Inflammatory macrophage treated with lipopolysaccharide for 4 hours (primary cell): ENCODE results near the gene EDEM3.
"Not testable (repeated sequence)": the region's sequence is repeated elsewhere in the genome, so short reads cannot be mapped to it uniquely, and the experiment has no call there.

Experiments
- DNase-seq: peaks from one replicate; pipeline ENCODE4 v3.0.0-alpha.2; 2020

Gene EDEM3

DNA sequence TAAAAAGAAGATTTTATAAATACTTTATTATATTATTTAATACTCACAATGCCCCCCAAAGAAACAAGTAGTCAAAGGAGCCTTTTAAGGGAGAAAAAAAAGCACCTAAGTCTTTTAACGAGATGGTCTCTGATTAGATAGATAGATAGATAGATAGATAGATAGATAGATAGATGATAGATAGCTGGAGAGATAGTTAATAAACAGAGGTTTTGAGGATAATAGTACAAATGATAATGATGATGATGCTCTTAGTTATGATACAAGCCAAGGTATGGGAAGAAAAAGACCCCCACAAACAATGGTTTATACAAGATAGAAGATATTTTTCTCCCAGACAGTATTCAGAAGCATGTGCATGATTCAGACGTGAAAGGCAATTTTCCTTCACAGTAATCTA, 14.6 kb upstream of the EDEM3 start:
- no peak for DNase-seq

DNA sequence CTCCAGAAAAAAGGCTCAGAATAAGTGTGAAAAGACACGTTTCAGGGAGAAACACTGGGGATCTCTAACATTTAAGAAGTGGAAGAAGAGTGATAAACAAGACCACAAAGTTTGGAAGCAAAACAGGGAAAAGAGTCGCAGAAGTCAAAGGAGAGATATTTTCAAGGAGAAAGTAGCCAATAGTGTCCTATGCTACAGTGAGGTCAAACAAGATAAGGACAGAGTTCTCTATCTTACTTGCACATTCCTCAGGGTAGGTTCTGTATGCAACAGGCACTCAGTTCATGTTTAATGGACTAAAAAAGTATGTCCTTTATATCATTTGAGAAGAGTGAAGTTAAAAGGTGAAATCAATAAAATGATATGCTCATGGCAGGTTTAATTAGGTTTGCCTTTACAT, 13.8 kb upstream of the EDEM3 start:
- DNase-seq: no peak

DNA sequence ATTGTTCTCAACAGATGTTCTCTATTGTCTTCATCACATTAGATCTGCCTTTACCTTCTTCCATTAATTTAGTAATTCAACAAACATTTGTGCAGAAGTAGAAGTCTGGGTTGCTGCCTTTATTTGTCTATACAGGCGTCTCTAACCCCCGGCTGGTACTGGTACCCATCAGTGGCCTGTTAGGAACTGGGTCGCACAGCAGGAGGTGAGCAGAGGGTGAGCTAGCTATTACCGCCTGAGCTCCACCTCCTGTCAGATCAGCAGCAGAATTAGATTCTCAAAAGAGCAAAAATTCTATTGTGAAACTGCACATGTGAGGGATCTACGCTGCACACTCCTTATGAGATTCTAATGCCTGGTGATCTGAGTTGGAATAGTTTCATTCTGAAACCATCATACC, 12.9 kb upstream of the EDEM3 start:
- no peak for DNase-seq

DNA sequence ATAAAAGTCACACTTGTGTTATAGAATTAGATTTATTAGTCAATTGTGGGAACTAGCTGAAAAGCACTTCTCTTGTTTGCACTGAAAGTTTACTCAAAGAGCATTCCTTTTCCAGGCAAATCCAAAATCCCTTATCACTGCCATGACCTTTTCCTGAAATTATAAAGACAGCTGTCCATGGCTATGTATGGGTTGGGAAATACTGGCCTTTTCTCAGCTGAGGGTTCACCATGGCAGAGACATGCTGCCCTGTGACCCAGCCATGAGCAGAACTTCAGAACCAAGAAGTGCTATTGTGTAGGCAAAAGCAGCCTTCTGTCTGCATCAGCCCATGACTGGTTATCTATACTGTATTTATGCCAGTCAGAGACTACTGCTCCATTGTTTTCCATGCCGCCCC, 9.8 kb upstream of the EDEM3 start:
- DNase-seq: no peak

DNA sequence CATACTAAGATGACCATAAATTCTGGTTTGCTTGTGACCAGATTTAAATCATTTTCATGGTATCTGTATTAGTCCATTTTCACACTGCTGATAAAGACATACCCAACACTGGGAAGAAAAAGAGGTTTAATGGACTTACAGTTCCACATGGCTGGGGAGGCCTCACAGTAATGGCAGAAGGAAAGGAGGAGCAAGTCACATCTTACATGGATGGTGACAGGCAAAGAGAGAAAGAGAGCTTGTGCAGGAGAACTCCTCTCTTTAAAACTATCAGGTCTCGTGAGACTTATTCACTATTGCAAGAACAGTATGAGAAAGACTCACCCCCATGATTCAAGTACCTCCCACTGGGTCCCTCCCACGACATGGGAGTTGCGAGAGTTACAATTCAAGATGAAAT, 8.9 kb upstream of the EDEM3 start:
- not testable (repeated sequence) for DNase-seq

DNA sequence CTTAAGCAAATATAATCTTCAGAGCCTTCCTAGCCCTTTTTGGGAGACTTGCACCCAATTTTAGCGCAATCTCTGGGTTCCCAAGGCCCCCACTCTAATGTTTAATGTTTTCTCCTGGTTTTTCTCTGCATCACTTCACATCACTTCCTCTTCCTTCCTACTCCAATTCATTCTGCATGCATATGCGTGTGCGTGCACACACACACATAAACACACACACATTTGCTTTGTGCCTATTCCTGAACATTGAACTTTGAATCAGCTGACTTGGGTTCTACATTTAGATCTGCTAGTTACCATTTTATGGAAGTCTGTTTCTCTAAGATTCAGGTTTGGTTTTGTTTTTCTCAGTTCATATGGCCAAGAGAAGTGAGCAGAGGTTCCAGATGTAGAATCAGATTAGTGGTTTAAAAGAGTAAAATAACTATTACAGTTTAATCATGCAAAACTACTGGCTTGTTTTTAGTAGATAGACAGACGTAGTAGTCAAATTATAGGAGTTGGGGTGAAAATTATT, 7.4 kb upstream of the EDEM3 start:
- no peak for DNase-seq

DNA sequence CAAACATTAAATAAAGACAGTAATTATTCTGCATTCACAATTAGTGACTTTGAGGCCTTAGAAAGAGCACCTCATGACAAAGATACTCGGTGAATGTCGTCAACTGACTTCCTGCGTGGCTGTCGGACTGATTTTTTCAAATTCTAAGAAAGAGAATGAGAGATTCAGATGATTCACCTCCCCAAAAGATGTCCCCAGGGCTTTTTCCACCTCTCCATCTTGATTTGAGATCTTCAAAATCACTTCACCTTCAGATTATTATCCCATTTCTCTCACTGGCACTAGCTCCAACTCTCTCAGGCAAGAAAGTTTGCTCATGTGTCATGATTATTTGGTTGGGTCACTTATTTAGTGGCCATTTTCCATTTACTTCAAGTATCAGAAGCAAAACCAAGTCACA, 5.0 kb upstream of the EDEM3 start:
- DNase-seq: no peak

DNA sequence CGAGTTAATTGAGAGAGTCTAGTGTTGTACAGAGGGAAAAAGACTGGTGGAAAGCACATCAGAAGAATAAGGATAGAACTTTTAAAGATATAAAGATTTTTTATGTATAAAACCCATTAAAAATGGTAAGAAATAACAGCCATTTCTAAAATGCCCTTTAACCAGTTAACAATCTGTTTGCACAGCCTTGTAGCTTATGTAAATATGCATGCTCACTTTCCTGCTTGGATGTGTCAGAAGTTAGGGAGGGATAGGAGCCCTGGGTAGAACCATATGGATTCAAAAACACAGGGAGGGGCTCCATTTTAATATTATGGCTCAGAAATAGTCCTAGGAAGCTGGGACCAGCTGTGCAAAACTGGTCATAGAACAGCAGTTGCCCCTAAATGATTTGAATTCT, 4.5 kb upstream of the EDEM3 start:
- no peak for DNase-seq

DNA sequence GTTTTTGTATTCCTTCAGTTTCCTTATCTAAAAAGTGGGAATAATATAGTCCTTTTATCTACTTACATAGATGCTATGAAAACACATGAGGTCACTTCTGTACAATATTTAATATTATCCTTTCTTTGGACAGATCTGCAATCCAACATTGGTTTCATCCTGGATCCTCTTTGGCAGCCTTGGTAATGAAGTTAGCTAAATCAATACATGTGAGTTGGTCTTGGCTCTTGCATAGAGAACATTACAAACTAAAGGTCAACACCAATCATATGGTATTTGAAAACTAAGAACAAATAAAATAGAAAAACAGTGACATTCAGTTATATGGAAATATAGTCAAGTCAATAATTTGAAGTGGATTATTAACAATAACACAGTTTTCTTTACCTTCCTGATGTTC, 3.2 kb upstream of the EDEM3 start:
- no peak for DNase-seq

DNA sequence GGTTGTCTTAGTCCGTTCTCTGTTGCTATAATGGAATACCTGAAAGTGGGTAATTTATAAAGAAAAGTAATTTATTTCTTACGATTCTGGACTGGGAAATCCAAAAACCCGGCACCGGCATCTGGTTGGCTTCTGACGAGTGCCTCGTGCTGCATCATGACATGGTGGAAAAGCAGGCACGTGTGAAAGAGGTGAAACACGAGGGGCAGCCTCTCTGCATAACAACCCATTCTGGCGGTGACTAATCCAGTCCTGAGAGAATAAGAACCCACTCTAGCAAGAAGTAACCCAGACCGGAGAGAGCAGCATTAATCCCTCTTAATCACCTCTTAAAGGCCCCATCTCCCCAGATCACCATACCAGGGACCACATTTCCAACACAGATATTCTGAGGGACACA, 2.7 kb upstream of the EDEM3 start:
- no peak for DNase-seq

DNA sequence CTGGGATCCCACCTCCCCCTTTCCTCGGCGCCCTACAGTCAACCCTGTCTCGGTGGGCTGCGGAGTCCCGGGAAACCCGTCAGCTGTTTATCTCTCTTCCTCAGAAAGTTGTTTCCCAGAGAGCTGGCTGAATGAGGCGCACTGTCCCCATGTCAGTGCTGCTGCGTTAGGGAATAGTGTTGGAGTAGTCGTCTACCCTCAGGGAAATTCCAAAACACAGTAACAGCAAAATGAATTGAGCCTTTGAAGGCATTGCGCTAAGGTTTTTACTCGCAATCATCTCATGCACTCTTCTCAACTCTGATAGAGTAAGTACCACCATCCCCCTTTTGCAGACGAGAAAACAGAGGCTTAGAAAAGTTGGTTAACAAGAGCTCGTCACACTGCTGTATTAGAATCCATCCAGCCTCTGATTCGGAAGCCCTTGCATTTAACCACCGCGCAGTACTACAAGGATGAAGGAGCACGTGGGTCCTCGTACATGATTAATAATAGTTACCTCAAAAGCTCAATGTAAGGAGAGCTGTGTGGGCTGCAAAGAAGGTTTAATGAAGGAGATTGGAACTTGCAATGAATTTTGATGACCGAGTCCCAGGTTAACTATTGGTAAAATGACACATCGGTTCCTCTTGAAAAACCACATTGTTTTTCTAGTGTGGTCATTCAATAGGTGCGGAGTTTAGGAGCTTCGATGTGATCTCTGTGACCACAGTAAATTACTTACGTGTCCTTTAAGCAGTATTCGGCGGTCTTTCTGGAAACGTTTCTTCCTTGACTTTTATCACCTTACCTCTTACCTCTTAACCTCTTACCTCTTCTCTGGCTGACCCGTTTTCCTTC, 788 bp upstream of the EDEM3 start:
- DNase-seq: peak; percentile 45

DNA sequence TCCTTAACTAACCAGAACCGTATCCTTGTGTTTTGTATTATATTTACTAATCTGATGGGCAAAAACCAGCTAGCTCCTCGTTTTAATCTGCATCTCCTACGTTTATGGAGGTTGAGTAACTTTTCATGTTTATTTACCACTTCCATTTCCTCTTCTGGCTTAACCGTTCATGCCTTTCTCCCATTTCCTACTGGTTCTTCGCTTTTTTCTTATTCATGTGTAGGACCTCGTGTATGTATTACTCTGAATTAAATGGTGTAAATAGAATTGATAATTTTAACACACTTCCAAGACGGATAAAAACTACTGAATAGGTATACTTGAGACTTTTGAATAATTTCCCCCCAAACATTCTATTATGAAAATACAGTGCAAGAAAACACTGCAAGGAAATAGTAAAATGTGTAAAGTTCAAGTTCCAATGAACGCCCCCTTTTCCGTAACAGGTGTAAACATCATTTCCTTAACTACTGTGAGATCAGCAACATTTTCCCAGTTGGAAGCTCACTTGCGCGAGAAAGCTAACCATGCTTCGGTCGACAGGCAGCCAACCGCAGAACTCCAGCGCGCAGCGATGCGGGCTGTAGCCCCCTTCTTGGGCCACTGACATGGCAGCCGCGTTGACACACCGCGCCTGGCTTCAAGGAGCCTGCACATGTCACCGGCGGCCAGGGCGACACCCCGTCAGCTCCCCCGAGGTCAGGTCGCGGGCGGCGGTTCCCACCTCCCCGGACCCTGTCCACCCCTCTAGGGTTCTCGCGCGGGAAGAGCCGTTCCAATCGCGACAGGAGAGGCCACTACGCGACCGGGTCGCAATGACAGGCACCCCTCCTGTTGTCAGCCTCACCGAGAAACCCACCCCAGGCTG, 816 bp downstream of the EDEM3 start:
- peak; percentile 59 for DNase-seq

DNA sequence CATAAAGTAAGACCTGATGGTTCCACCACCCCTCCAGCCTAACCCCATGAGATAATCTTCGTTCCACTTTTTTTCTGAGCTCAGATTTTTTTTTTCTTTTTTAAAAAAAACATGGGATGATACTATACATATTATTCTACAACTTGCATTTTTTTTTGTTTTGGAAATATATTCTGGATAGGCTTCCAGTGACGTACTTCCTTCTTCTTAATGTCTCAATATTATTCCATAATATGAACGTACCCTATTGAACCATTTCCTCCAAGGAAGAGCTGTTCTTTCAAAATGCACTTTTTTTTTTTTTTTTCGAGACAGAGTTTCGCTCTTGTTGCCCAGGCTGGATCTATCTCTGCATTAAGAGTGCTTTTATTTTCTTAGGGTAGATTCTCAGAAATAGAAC, 1.5 kb downstream of the EDEM3 start:
- peak; percentile 47 for DNase-seq

DNA sequence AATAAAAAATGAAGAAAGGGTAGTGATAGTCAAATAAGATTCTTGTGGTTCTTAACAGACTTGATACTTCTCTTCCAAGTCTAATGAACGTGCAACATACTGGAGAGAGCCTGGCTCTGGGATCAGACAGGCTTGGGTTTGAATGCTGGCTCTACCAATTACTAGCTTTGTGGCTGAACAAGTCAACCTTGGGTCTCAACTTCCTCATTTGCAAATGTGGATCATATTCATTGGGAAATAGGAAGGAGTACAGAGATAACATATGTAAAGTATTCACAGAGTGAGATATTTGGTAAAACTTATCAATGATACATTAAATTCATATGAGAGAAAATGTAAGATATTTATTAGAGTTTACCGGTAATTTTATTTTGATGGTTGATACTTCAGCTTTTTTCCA, 2.0 kb downstream of the EDEM3 start:
- DNase-seq: peak; percentile 61

DNA sequence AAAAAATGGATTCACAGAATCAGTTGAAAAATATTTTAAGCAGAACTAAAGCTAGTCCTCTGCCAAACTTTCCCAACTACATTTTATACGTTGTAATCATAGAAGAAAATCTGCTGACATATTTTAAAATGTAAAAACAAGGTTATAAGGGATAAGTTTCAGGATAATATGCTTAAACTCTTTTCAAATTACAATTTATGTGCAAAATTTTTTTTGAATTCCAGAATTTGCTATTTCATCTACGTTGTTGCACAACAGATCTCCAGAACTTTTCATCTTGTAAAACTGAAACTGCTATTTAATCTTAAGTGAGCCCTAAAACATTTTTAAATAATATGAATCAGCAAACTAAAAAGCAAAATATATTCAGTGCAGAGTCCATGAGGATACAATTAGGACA, 5.9 kb downstream of the EDEM3 start:
- DNase-seq: peak; percentile 31

DNA sequence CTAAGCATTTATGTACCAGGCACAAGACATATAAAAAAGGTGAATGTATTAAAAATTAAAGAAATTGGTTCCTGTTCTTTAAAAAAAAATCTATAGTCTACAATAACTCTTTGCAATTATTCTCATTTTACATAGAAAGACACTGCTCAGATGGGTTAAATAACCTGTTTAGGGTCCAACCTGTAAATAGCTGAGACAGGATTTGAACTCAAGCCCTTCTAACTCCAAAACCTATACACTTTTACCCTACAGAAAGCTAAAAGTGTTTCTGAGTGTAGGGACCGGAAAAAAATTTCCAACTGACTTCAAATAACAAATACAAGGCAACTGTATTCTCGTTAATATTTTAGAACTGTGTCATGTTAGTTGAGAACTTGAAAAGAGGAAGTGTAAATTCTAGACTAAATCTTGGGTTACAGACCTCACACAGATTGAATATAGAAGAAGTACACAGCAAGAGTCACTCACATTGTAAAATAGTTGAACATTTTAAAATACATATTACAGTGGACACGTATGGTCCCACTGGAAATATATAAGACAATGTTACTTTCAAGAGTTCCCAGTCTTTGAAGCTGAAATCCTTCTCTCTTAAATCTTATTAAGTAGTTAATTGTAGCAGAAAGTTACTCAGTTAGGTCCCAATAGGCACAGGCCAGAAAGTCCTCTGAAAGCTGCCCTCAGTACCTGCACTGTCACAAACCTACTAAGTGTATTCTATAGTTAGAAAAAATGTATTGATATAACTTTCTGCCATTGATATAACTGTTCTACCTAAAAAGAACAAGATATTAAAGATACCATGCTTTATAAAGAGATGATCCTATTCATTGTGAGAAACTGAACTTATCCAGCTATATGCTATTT, 7.3 kb downstream of the EDEM3 start:
- peak; percentile 57 for DNase-seq

DNA sequence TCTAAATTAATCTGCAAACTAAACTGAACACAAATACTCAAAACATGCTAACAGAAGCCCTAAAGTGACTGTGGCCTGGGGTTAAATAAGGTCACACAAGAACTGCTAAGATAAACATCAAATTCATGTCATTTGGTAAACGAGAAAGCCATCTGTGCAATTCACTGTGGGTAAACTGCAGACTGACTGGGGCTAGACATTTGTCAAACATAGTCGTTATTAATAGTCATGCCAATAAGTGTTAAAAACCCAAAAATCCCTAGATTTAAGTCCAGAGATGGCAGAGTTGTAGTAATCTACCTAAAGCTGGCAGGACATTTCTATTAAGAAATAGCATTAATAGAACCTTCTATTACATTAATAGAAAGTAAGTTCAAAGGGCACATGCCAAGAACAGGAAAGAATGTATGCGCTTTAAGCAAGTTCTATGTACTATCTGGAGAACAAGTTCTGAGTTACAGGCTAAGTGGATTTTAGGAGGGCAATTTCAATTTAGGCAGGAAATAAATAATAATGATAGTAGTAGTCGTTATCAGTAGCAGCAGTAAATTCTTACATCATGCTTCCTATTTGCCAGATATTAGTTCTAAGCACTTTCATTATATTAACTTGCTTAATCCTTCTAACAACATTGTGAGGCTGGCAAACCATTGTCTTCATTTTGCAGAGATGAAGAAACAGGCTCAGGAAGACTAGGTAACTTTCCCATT, 8.6 kb downstream of the EDEM3 start:
- no peak for DNase-seq

DNA sequence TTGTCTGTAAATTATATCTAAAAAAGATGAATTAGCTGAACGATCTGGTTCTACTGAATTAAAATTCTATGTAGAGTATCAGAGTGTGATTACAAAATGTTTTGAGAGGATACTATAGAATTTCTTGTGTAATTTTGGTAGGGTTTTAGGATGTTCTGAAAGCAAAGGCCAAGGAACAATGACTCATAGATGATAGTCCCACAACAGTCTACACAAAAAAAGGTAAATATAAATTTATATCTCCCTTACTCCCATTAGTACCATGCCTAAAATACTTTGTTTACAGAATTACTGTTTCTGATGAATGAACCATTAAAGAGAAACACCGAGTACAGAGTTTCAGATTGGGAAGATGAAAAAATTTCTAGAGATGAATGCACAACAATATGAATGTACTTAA, 9.5 kb downstream of the EDEM3 start:
- no peak for DNase-seq

DNA sequence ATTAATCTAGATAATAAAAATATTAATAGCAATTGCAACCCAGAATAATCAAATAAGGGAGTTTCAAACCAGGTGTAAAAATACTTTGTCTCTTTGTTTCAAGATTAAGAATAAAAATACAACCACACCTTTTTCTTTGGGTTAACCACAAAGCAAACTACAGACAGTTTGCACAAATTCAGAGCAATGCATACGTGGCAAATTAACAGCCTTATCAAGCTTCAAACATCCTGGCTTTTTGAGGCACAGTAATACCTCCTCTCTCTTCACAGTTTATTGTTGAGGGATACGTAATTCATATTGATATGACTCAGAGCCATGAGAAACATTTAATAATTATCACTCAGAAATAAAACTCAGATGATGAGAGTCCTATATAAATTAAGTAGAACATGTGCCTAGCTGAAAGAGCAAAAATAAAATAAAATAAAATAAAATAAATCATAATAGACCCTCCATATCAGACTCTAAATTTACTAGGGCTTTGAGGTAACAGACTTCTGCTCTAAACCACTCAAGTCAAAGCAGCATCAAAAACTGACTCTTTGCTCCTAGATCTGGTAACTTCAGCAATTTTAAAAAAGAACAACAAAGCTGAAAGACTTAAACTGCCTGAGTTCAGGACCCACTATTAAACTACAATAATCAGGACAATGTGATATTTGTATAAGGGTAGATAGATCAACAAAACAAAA, 11.4 kb downstream of the EDEM3 start:
- no peak for DNase-seq

DNA sequence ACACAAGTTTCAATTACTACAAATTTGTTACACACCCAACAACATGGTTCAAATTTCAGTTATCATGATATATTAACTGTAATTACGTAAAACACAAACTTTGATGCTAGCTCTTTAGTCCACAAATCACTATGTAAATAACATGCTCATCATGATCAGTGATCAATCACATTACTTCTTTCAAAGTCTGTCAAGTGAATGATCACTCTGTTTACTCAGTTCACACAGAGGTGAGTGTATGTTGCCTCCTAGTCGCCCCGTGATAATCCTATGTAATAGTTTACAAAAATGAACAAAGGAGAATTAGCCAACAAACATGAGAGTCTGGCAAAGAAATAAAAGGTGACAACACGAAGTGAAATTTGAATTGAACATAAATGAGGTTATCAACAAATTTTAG, 14.3 kb downstream of the EDEM3 start:
- no peak for DNase-seq

DNA sequence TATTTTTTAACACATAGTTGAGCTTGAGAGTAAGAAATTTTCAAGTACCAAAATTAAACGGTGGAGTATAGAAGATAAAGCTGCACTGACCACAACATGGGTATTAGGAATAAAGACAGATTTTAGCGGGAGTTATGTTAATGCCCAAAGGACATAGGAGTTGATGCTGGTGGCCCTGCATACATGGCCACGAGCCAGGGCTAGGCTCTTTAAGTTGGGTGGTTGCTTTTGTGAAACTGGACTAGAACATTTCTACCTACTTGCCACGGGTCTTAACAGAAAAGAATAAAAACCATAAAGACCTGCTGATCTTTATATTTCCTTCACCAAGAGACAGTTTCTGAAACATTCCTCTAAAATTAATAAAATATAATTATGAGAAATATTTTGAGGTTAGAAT, 14.9 kb downstream of the EDEM3 start:
- no peak for DNase-seq

DNA sequence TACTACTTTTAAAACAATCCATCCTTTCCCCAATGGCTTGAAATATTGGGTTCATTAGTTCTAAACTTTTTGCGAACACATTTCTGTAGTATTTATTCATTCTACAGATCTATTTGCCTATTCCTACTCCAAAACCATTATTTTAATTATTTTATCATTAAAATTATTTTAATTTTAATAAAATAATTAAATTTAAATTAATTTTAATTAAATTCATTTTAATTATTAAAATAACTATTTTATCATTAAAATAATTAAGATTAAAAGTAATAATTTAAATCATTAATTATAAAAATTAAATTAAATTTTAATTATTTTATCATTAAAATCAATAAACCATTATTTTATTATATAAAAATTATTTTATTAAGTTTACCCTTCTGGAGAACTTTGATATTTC, 15.6 kb downstream of the EDEM3 start:
- no peak for DNase-seq
